Kidney (tissue), 14 donors: ENCODE data around the gene LMNA. TPM values are rescaled to one million over a fixed set of nuclear protein-coding genes. Genes with fewer than 3 reads are reported as not detected.
A peak's percentile ranks its signal among the peaks of the same experiment; 100 is the strongest.

Source experiments
- DNase-seq, 5 donors: peaks; one replicate each; pipeline ENCODE4 v3.0.0-alpha.2; 2013 to 2020
- FAIRE-seq: peaks from 2 replicates; lab custom pipeline; 2012; peaks lifted over from hg19 to GRCh38; lab: Jason Lieb, UNC
- H3K27ac ChIP-seq, 2 donors: one replicate each; pipeline ENCODE4 v1.7.0; 2013; ENCODE audit warnings: low read depth in 2 of 2, low read length in 2 of 2, inconsistent platforms in 1 of 2
- H3K27me3 ChIP-seq: one replicate; pipeline ENCODE4 v1.7.1; 2013; ENCODE audit warnings: low read length, inconsistent platforms; ENCODE audit not compliant: control insufficient read depth, insufficient read depth
- H3K36me3 ChIP-seq, 3 donors: one replicate each; pipeline versions ENCODE4 v1.7.0 to v1.7.1; 2013; ENCODE audit warnings: low read length in 3 of 3, control low read depth in 1 of 3, inconsistent platforms in 1 of 3; ENCODE audit not compliant: insufficient read depth in 3 of 3, control insufficient read depth in 2 of 3
- H3K4me1 ChIP-seq, 3 donors: one replicate each; pipeline versions ENCODE4 v1.7.0 to v1.7.1; 2013; ENCODE audit warnings: low read length in 3 of 3, inconsistent platforms in 1 of 3, low read depth in 1 of 3; ENCODE audit not compliant: control insufficient read depth in 2 of 3, insufficient read depth in 2 of 3
- H3K4me3 ChIP-seq, 3 donors: one replicate each; pipeline versions ENCODE4 v1.7.0 to v1.8.1; 2013; ENCODE audit warnings: low read length in 3 of 3, control low read depth in 1 of 3, inconsistent platforms in 1 of 3
- H3K9ac ChIP-seq, 3 donors: one replicate each; pipeline versions ENCODE4 v1.7.0 to v1.7.1; 2013; ENCODE audit warnings: low read length in 3 of 3, control low read depth in 1 of 3, inconsistent platforms in 1 of 3
- H3K9me3 ChIP-seq, 3 donors: one replicate each; pipeline versions ENCODE4 v1.7.0 to v1.7.1; 2013; ENCODE audit warnings: low read length in 3 of 3, control low read depth in 1 of 3, inconsistent platforms in 1 of 3; ENCODE audit not compliant: control insufficient read depth in 2 of 3, insufficient read depth in 1 of 3
- intact Hi-C: fragments of 100-400 bp; cut with DNase I; formaldehyde crosslinking; loops from one replicate; pipeline ENCODE4 v1.11.1; 2022
- polyA plus RNA-seq: library from polyadenylated mRNA; stranded (reverse); fragments of 350-450 nt; fragmentation: Illumina TruSeq; extraction: RNeasy Lipid Tissue Mini Kit (QIAGEN cat#74804); gene quantifications from one replicate; pipeline ENCODE4 v1.2.3, GENCODE V29; 2014; ENCODE audit warnings: low read depth, low replicate concordance; ENCODE audit not compliant: insufficient read depth
- total RNA-seq: library from RNA; stranded (reverse); fragmentation: NEBNext Ultra II Directional; extraction: Animal tissue kit (Norgen Biotek cat#: 25700); gene quantifications from one replicate; pipeline ENCODE4 v1.2.1, GENCODE V29; 2021
- TF ChIP-seq, protein P1 (sequence below): IDR thresholded peaks from 3 replicates; pipeline ENCODE4 v1.5.1; 2012; ENCODE audit warnings: mild to moderate bottlenecking, moderate library complexity, borderline replicate concordance; ENCODE audit not compliant: insufficient read depth; ENCODE audit errors: extremely low read depth
- donor health status: control.
- donor health status: control.
- donor health status: control.
- donor health status: control.
- donor health status: control.
- donor health status: DM: yes; HTN: yes; CAD: no.
- donor health status: Normal renal cell carcinoma (clear cell type).

Gene LMNA
- total and polyA plus RNA-seq, 2 donors from 2014 or later: 145 to 384 TPM

DNA sequence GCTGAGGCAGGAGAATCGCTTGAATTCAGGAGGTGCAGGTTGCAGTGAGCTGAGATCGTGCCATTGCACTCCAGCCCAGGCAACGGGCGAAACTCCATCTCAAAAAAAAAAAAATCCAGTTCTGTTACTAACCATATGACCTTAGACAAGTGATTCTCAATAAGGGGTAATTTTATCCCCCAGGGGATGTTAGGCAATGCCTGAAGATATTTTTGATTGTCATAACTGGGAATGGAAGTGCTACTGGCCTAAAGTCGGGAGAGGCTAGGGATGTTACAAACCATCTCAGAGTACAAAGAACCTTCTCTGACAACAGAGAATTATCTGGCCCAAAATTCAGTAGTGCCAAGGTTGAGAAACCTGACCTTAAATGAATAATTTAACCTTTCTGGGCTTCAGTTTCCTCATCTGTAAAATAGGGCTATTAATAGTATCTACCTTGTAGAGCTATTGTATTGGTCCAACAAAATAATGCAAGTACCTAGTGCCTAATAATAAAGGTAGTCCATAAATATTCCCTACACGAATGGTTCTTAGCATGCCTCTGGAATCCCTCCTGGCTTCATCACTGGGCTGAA lies 5.8 kb upstream of the LMNA start:
- H3K27ac ChIP-seq: no peak overlapping the region
- H3K27me3 ChIP-seq: no peaks in the 10 kb centered on the region
- no peak for DNase-seq
- FAIRE-seq: no peak
- H3K9ac ChIP-seq: no peak overlapping the region
- TF ChIP-seq, protein P1, sequence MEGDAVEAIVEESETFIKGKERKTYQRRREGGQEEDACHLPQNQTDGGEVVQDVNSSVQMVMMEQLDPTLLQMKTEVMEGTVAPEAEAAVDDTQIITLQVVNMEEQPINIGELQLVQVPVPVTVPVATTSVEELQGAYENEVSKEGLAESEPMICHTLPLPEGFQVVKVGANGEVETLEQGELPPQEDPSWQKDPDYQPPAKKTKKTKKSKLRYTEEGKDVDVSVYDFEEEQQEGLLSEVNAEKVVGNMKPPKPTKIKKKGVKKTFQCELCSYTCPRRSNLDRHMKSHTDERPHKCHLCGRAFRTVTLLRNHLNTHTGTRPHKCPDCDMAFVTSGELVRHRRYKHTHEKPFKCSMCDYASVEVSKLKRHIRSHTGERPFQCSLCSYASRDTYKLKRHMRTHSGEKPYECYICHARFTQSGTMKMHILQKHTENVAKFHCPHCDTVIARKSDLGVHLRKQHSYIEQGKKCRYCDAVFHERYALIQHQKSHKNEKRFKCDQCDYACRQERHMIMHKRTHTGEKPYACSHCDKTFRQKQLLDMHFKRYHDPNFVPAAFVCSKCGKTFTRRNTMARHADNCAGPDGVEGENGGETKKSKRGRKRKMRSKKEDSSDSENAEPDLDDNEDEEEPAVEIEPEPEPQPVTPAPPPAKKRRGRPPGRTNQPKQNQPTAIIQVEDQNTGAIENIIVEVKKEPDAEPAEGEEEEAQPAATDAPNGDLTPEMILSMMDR: no peak
- no peaks in the 10 kb centered on the region for H3K9me3 ChIP-seq
- H3K36me3 ChIP-seq: no peaks in the 10 kb centered on the region
- H3K4me3 ChIP-seq: no peak overlapping the region
- intact Hi-C loops: no loop called here
- H3K4me1 ChIP-seq: peaks cover 4 to 24% (median 16%) of the 10 kb centered on the region in 3 donors

DNA sequence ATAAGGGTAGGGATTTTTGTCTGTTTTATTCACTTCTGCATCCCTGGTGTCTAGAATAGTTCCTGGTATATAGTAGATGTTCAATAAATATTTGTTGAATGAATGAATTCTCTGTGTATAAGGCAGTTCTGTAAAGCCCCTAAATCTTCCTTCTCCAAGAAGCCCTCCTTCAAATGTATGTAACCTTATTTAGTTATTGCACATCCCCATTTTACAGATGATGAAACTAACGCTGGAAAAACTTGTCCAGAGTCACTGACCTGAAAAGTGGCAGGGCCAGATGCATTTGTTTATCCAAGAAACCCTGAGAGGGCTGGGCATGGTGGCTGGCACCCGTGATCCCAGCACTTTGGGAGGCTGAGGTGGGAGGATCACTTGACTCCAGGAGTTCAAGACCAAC lies 4.3 kb upstream of the LMNA start:
- Histone ChIP-seq H3K9me3 (no peaks in the 10 kb centered on the region), H3K27me3 (no peaks in the 10 kb centered on the region), H3K4me1 (peaks cover 0 to 13% (median 12%) of the 10 kb centered on the region in 3 donors), H3K27ac (no peak overlapping the region), H3K36me3 (no peaks in the 10 kb centered on the region), H3K4me3 (no peak overlapping the region), H3K9ac (no peak overlapping the region)
- DNase-seq (no peak), FAIRE-seq (no peak)
- intact Hi-C loops: no loop called here
- TF ChIP-seq, protein P1: no peak

DNA sequence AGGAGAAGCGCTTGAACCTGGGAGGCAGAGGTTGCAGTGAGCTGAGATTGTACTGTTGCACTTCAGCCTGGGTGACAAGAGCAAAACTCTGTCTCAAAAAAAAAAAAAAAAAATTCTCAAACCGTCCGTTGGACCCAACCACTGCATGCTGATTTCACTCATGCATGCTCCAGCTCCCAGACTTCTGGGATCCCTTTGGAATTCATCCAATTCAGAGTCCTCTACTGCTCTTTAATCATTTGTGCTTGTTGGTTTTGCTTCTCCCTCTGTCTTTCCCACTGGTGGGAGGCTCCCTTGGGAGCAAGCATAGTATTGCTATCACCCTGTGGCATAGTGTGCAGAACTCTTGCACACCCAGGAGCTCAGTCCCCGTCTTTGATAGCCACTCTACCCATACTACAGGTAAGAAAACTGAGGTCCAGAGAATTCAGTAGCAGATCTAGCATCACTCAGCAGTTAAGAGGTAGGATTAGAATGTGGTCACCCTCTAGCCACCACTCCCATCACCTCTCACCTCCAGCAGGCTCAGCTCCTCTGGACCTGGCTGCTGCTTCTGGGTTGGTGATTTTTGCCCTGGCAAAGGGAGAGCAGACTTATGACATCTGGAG lies 3.1 kb upstream of the LMNA start:
- Histone ChIP-seq H3K4me3 (no peak overlapping the region), H3K4me1 (peaks cover 0 to 8% (median 7%) of the 10 kb centered on the region in 3 donors)
- TF ChIP-seq, protein P1: no peak

More for the DNA sequence above, 3.1 kb upstream of the LMNA start:
- intact Hi-C loops: no loop called here
- H3K36me3 ChIP-seq: no peaks in the 10 kb centered on the region
- H3K27me3 ChIP-seq: no peaks in the 10 kb centered on the region
- DNase-seq (peak in 1 of 5 donors; percentile 23), FAIRE-seq (no peak)
- no peaks in the 10 kb centered on the region for H3K9me3 ChIP-seq
- no peak overlapping the region for H3K27ac ChIP-seq
- no peak overlapping the region for H3K9ac ChIP-seq
